H1 (cell line): ENCODE data around the gene ADAD2. TPM values are rescaled to one million over a fixed set of nuclear protein-coding genes. Genes with fewer than 3 reads are reported as not detected.

Experiments
- ASH2L ChIP-seq: fragments of 200-600, 300-600 bp; sonication (generic); IDR thresholded peaks from one replicate; pipeline ENCODE4 v1.7.1; 2017; ENCODE audit warnings: low read length
- CEBPB ChIP-seq: IDR thresholded peaks from 2 replicates; pipeline ENCODE4 v1.6.1; 2012; ENCODE audit warnings: low read depth, low read length
- CTCF ChIP-seq, 3 experiments: IDR thresholded peaks; 1 replicate in 2 of 3; 2 replicates in 1 of 3; pipeline versions ENCODE4 v1.5.1 to v1.6.1; 2011; ENCODE audit warnings: low read length in 3 of 3, mild to moderate bottlenecking in 3 of 3, inconsistent platforms in 2 of 3, low read depth in 1 of 3, moderate library complexity in 1 of 3; ENCODE audit not compliant: insufficient read depth in 1 of 3; ENCODE audit errors: control extremely low read depth in 1 of 3
- KDM5A ChIP-seq: fragments of 200-600 bp; IDR thresholded peaks from 2 replicates; pipeline ENCODE4 v1.7.1; 2012; ENCODE audit warnings: mild to moderate bottlenecking, low read length, inconsistent platforms, mixed read lengths
- RFX5 ChIP-seq: IDR thresholded peaks from 2 replicates; pipeline ENCODE4 v1.6.1; 2011; ENCODE audit warnings: low read depth, low read length, improper control_type of control experiment, borderline replicate concordance
- TEAD4 ChIP-seq: IDR thresholded peaks from 2 replicates; pipeline ENCODE4 v1.6.1; 2012; ENCODE audit warnings: low read depth, low read length, inconsistent platforms, mixed read lengths
- YY1 ChIP-seq: IDR thresholded peaks from 2 replicates; pipeline ENCODE4 v1.6.1; 2011; ENCODE audit warnings: low read depth, mild to moderate bottlenecking, low read length
- polyA plus RNA-seq, 7 experiments: library from polyadenylated mRNA; depleted of rRNA in 3 of 7; stranded (reverse) in 5 of 7; unstranded in 2 of 7; fragments of >200 nt in 5 of 7; fragments of 200-250 nt in 2 of 7; gene quantifications; 1 replicate in 5 of 7; 2 replicates in 1 of 7; 4 replicates in 1 of 7; pipeline versions ENCODE4 v1.2.1 to v1.2.3, GENCODE V29; 2011 to 2013; ENCODE audit warnings: missing spikeins in 2 of 7, mixed read lengths in 2 of 7
- total RNA-seq: library from RNA; stranded (reverse); fragmentation: NEBNext Ultra II Directional; extraction: Animal tissue kit (Norgen Biotek cat#: 25700); gene quantifications from 2 replicates; pipeline ENCODE4 v1.2.1, GENCODE V29; 2021
- TF ChIP-seq, protein P1 (sequence below): fragments of 300-600 bp; sonication (generic); IDR thresholded peaks from 2 replicates; pipeline ENCODE4 v1.7.1; 2012; ENCODE audit warnings: low read length, moderate library complexity, mild to moderate bottlenecking, inconsistent platforms; ENCODE audit not compliant: insufficient replicate concordance

ADAD2 gene
- total and polyA plus RNA-seq, 2 of the 8 experiments (the other 6 are each of a cell fraction or from before 2014, with no cell fraction given) = 1.2 to 1.3 TPM

DNA sequence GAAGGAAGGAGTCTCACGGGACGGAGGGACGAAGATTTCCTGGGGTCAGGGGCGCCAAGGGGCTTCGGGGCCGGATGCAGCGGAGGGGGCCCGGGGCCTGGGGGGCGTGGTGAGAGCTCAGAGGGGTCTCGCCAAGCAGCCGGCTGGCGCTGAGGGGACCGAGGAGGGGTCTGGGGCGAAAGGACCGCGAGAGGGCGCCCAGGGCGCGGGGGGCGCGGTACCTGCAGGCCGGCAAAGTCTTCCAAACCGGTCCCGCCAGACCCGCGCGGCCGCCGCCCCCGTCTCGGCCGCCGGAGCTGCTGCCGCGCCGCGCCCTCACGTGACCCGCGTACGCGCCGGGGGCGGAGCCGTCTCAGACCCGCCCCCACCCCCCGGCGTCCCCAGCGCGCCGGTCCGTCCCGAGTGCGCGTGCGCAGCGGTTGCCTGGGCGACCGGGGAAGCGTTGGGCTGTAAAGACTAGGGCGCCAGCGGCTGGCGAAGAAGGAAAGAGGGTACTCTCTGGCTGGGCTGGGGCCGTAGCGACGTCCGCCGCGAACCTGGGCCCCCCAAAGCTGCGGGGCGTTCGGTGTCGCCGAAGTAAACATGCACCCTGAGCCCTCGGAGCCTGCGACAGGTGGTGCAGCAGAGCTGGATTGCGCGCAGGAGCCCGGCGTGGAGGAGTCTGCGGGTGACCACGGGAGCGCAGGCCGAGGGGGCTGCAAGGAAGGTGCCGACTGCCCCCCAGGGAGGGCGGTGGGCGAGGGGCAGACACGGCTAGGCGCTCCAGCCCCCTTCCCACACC is 45.9 kb upstream of the ADAD2 start, which contains the start of the genes DNAAF1 and HSDL1 (continued):
- TF ChIP-seq, protein P1, sequence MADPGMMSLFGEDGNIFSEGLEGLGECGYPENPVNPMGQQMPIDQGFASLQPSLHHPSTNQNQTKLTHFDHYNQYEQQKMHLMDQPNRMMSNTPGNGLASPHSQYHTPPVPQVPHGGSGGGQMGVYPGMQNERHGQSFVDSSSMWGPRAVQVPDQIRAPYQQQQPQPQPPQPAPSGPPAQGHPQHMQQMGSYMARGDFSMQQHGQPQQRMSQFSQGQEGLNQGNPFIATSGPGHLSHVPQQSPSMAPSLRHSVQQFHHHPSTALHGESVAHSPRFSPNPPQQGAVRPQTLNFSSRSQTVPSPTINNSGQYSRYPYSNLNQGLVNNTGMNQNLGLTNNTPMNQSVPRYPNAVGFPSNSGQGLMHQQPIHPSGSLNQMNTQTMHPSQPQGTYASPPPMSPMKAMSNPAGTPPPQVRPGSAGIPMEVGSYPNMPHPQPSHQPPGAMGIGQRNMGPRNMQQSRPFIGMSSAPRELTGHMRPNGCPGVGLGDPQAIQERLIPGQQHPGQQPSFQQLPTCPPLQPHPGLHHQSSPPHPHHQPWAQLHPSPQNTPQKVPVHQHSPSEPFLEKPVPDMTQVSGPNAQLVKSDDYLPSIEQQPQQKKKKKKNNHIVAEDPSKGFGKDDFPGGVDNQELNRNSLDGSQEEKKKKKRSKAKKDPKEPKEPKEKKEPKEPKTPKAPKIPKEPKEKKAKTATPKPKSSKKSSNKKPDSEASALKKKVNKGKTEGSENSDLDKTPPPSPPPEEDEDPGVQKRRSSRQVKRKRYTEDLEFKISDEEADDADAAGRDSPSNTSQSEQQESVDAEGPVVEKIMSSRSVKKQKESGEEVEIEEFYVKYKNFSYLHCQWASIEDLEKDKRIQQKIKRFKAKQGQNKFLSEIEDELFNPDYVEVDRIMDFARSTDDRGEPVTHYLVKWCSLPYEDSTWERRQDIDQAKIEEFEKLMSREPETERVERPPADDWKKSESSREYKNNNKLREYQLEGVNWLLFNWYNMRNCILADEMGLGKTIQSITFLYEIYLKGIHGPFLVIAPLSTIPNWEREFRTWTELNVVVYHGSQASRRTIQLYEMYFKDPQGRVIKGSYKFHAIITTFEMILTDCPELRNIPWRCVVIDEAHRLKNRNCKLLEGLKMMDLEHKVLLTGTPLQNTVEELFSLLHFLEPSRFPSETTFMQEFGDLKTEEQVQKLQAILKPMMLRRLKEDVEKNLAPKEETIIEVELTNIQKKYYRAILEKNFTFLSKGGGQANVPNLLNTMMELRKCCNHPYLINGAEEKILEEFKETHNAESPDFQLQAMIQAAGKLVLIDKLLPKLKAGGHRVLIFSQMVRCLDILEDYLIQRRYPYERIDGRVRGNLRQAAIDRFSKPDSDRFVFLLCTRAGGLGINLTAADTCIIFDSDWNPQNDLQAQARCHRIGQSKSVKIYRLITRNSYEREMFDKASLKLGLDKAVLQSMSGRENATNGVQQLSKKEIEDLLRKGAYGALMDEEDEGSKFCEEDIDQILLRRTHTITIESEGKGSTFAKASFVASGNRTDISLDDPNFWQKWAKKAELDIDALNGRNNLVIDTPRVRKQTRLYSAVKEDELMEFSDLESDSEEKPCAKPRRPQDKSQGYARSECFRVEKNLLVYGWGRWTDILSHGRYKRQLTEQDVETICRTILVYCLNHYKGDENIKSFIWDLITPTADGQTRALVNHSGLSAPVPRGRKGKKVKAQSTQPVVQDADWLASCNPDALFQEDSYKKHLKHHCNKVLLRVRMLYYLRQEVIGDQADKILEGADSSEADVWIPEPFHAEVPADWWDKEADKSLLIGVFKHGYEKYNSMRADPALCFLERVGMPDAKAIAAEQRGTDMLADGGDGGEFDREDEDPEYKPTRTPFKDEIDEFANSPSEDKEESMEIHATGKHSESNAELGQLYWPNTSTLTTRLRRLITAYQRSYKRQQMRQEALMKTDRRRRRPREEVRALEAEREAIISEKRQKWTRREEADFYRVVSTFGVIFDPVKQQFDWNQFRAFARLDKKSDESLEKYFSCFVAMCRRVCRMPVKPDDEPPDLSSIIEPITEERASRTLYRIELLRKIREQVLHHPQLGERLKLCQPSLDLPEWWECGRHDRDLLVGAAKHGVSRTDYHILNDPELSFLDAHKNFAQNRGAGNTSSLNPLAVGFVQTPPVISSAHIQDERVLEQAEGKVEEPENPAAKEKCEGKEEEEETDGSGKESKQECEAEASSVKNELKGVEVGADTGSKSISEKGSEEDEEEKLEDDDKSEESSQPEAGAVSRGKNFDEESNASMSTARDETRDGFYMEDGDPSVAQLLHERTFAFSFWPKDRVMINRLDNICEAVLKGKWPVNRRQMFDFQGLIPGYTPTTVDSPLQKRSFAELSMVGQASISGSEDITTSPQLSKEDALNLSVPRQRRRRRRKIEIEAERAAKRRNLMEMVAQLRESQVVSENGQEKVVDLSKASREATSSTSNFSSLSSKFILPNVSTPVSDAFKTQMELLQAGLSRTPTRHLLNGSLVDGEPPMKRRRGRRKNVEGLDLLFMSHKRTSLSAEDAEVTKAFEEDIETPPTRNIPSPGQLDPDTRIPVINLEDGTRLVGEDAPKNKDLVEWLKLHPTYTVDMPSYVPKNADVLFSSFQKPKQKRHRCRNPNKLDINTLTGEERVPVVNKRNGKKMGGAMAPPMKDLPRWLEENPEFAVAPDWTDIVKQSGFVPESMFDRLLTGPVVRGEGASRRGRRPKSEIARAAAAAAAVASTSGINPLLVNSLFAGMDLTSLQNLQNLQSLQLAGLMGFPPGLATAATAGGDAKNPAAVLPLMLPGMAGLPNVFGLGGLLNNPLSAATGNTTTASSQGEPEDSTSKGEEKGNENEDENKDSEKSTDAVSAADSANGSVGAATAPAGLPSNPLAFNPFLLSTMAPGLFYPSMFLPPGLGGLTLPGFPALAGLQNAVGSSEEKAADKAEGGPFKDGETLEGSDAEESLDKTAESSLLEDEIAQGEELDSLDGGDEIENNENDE = no peak
- TF ChIP-seq TEAD4 (no peak), KDM5A (no peak), RFX5 (no peak), CEBPB (no peak), YY1 (no peak), ASH2L (no peak), CTCF (IDR thresholded peaks at IDR 0.05; ENCODE audit: control extremely low read depth in 1 of 3, insufficient read depth in 1 of 3, low read depth in 1 of 3, low read length in 3 of 3) (peak in 2 of 3 experiments; percentile 19 to 34; a peak in 3 of 4 replicates)
